GM12801 (cell line): ENCODE measurements around the gene SFXN3.

Experiments used
- TF ChIP-seq, protein P1 (sequence below): IDR thresholded peaks from one replicate; pipeline ENCODE4 v1.5.1; 2011; ENCODE audit warnings: control low read depth; ENCODE audit not compliant: insufficient read length; ENCODE audit errors: extremely low read depth

Gene SFXN3

GRCh38 chr10:101029520-101030295 lies 1.3 kb upstream of the SFXN3 start:
- TF ChIP-seq, protein P1, sequence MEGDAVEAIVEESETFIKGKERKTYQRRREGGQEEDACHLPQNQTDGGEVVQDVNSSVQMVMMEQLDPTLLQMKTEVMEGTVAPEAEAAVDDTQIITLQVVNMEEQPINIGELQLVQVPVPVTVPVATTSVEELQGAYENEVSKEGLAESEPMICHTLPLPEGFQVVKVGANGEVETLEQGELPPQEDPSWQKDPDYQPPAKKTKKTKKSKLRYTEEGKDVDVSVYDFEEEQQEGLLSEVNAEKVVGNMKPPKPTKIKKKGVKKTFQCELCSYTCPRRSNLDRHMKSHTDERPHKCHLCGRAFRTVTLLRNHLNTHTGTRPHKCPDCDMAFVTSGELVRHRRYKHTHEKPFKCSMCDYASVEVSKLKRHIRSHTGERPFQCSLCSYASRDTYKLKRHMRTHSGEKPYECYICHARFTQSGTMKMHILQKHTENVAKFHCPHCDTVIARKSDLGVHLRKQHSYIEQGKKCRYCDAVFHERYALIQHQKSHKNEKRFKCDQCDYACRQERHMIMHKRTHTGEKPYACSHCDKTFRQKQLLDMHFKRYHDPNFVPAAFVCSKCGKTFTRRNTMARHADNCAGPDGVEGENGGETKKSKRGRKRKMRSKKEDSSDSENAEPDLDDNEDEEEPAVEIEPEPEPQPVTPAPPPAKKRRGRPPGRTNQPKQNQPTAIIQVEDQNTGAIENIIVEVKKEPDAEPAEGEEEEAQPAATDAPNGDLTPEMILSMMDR: no peak

- TF ChIP-seq, protein P1: no peak
These were observed 422 bp upstream of the SFXN3 start for GRCh38 chr10:101030496-101031127.

GRCh38 chr10:101031796-101032636 lies 982 bp downstream of the SFXN3 start:
- TF ChIP-seq, protein P1: no peak

- TF ChIP-seq, protein P1: no peak
These were observed 1.7 kb downstream of the SFXN3 start for GRCh38 chr10:101032637-101033224.

GRCh38 chr10:101033276-101033675 lies 2.2 kb downstream of the SFXN3 start:
- TF ChIP-seq, protein P1: no peak

GRCh38 chr10:101035314-101035713 lies 4.3 kb downstream of the SFXN3 start:
- TF ChIP-seq, protein P1: no peak
